ENCODE results near the gene ZMYND8.
"Not testable (repeated sequence)": the region's sequence is repeated elsewhere in the genome, so short reads cannot be mapped to it uniquely, and the experiment has no call there.

ZMYND8 gene

GRCh38 chr20:47356526-47357295, at the start of gene ZMYND8:
Gene ZMYND8, minus strand, starts transcription at chr20:47356699. Its CDS starts 29 bp downstream, at chr20:47356670.
- peak within 1 kb of the TSS; percentile 100 for H3K27ac ChIP-seq
- TF ChIP-seq ZFX (IDR thresholded peaks at IDR 0.05; ENCODE audit: borderline replicate concordance) (no peak), CTCF (IDR thresholded peaks at IDR 0.05) (no peak)

- H3K27ac ChIP-seq: no peak overlapping the region
- TF ChIP-seq ZFX (IDR thresholded peaks at IDR 0.05; ENCODE audit: borderline replicate concordance): no peak
- TF ChIP-seq CTCF (IDR thresholded peaks at IDR 0.05): no peak
Observed at GRCh38 chr20:47405775-47406325, 49.4 kb upstream of the ZMYND8 start.

- no peak overlapping the region for H3K27ac ChIP-seq
- TF ChIP-seq ZFX (IDR thresholded peaks at IDR 0.05; ENCODE audit: borderline replicate concordance): no peak
- TF ChIP-seq CTCF (IDR thresholded peaks at IDR 0.05): no peak
Observed at GRCh38 chr20:47400685-47401084, 44.2 kb upstream of the ZMYND8 start.

- TF ChIP-seq ZFX (IDR thresholded peaks at IDR 0.05; ENCODE audit: borderline replicate concordance): no peak
- TF ChIP-seq CTCF (IDR thresholded peaks at IDR 0.05): no peak
- no peak overlapping the region for H3K27ac ChIP-seq
Observed at GRCh38 chr20:47397652-47398301, 41.3 kb upstream of the ZMYND8 start.

GRCh38 chr20:47396762-47397476, 40.4 kb upstream of the ZMYND8 start:
- no peak overlapping the region for H3K27ac ChIP-seq
- TF ChIP-seq ZFX (IDR thresholded peaks at IDR 0.05; ENCODE audit: borderline replicate concordance) (no peak), CTCF (IDR thresholded peaks at IDR 0.05) (no peak)

GRCh38 chr20:47393796-47394514, 37.5 kb upstream of the ZMYND8 start:
- H3K27ac ChIP-seq: not testable (repeated sequence)

- H3K27ac ChIP-seq: peak overlapping the region; percentile 58
- TF ChIP-seq CTCF (IDR thresholded peaks at IDR 0.05) (no peak), ZFX (IDR thresholded peaks at IDR 0.05; ENCODE audit: borderline replicate concordance) (no peak)
Observed at GRCh38 chr20:47392721-47393073, 36.2 kb upstream of the ZMYND8 start.
